H9 (cell line): Measurements from ENCODE around the gene GPATCH1. TPM values are rescaled to one million over a fixed set of nuclear protein-coding genes. Genes with fewer than 3 reads are reported as not detected.

ENCODE experiments used
- DNase-seq: peaks from one replicate; pipeline ENCODE4 v3.0.0-alpha.2; 2017
- H2AFZ ChIP-seq: one replicate; pipeline ENCODE4 v1.6.1; 2013; ENCODE audit warnings: mild to moderate bottlenecking, low read length, control low read depth, moderate library complexity
- H2AK5ac ChIP-seq: 2 replicates; pipeline ENCODE4 v1.6.1; 2013; ENCODE audit warnings: low read length, control low read depth, mixed read lengths; ENCODE audit not compliant: insufficient read length
- H2BK120ac ChIP-seq: one replicate; pipeline ENCODE4 v1.6.1; 2013; ENCODE audit warnings: low read depth, mild to moderate bottlenecking, low read length, control low read depth, inconsistent platforms; ENCODE audit not compliant: poor library complexity, severe bottlenecking
- H2BK12ac ChIP-seq: 2 replicates; pipeline ENCODE4 v1.6.1; 2013; ENCODE audit warnings: low read length, control low read depth, mixed read lengths, low read depth; ENCODE audit not compliant: insufficient read length
- H2BK15ac ChIP-seq: 2 replicates; pipeline ENCODE4 v1.6.1; 2013; ENCODE audit warnings: low read depth, low read length, control low read depth
- H2BK20ac ChIP-seq: one replicate; pipeline ENCODE4 v1.6.1; 2013; ENCODE audit warnings: low read depth, mild to moderate bottlenecking, low read length, control low read depth, inconsistent platforms; ENCODE audit not compliant: poor library complexity, severe bottlenecking
- H2BK5ac ChIP-seq: 2 replicates; pipeline ENCODE4 v1.6.1; 2013; ENCODE audit warnings: low read length, control low read depth, mixed read lengths; ENCODE audit not compliant: insufficient read length
- H3K14ac ChIP-seq: 2 replicates; pipeline ENCODE4 v1.6.1; 2013; ENCODE audit warnings: low read length, control low read depth; ENCODE audit not compliant: insufficient read depth
- H3K18ac ChIP-seq: 2 replicates; pipeline ENCODE4 v1.6.1; 2013; ENCODE audit warnings: low read depth, mild to moderate bottlenecking, mixed read lengths, low read length, control low read depth; ENCODE audit not compliant: insufficient read length
- H3K23ac ChIP-seq: 2 replicates; pipeline ENCODE4 v1.6.1; 2013; ENCODE audit warnings: low read length, control low read depth, mixed read lengths, low read depth; ENCODE audit not compliant: insufficient read length
- H3K23me2 ChIP-seq: 2 replicates; pipeline ENCODE4 v1.6.1; 2013; ENCODE audit warnings: low read depth, mild to moderate bottlenecking, mixed read lengths, low read length, control low read depth; ENCODE audit not compliant: insufficient read length, poor library complexity, severe bottlenecking
- H3K27ac ChIP-seq: 2 replicates; pipeline ENCODE4 v1.5.1; 2013; ENCODE audit warnings: low read length, control low read depth, mixed read lengths, low read depth; ENCODE audit not compliant: insufficient read length
- H3K27me3 ChIP-seq: 2 replicates; pipeline ENCODE4 v1.6.1; 2013; ENCODE audit warnings: low read length, control low read depth, inconsistent platforms; ENCODE audit not compliant: insufficient read depth
- H3K4ac ChIP-seq: 2 replicates; pipeline ENCODE4 v1.6.1; 2013; ENCODE audit warnings: low read depth, mild to moderate bottlenecking, control low read depth, inconsistent platforms, low read length, moderate library complexity
- H3K4me1 ChIP-seq: 2 replicates; pipeline ENCODE4 v1.6.1; 2013; ENCODE audit warnings: low read length, control low read depth, inconsistent platforms; ENCODE audit not compliant: insufficient read depth
- H3K4me2 ChIP-seq: 2 replicates; pipeline ENCODE4 v1.6.1; 2013; ENCODE audit warnings: low read length, control low read depth, mixed read lengths; ENCODE audit not compliant: insufficient read length, insufficient read depth
- H3K56ac ChIP-seq: 2 replicates; pipeline ENCODE4 v1.6.1; 2013; ENCODE audit warnings: low read depth, mild to moderate bottlenecking, mixed read lengths, low read length, control low read depth; ENCODE audit not compliant: insufficient read length
- H3K79me1 ChIP-seq: 2 replicates; pipeline ENCODE4 v1.6.1; 2013; ENCODE audit warnings: low read depth, mild to moderate bottlenecking, moderate library complexity, low read length, control low read depth, inconsistent platforms; ENCODE audit not compliant: insufficient read depth, poor library complexity, severe bottlenecking
- H3K79me2 ChIP-seq: 2 replicates; pipeline ENCODE4 v1.6.1; 2013; ENCODE audit warnings: low read length, control low read depth, inconsistent platforms; ENCODE audit not compliant: insufficient read depth
- H3K9ac ChIP-seq: 2 replicates; pipeline ENCODE4 v1.6.1; 2013; ENCODE audit warnings: low read length, control low read depth, mixed read lengths; ENCODE audit not compliant: insufficient read length; ENCODE audit errors: extremely low read depth
- H3K9me3 ChIP-seq: one replicate; pipeline ENCODE4 v1.6.1; 2013; ENCODE audit warnings: low read depth, low read length, inconsistent platforms; ENCODE audit not compliant: control insufficient read depth
- H3T11ph ChIP-seq: one replicate; pipeline ENCODE4 v1.6.1; 2013; ENCODE audit warnings: mild to moderate bottlenecking, low read length, control low read depth, inconsistent platforms
- H4K20me1 ChIP-seq: one replicate; pipeline ENCODE4 v1.6.1; 2013; ENCODE audit not compliant: control insufficient read depth, insufficient read length, insufficient read depth
- H4K5ac ChIP-seq: 2 replicates; pipeline ENCODE4 v1.6.1; 2013; ENCODE audit warnings: low read depth, mild to moderate bottlenecking, mixed read lengths, low read length, control low read depth; ENCODE audit not compliant: insufficient read length
- H4K8ac ChIP-seq: replicated peaks from 2 replicates; pipeline ENCODE4 v1.6.1; 2013; ENCODE audit warnings: low read length, control low read depth, mixed read lengths, low read depth; ENCODE audit not compliant: insufficient read length
- H4K91ac ChIP-seq: 2 replicates; pipeline ENCODE4 v1.6.1; 2013; ENCODE audit warnings: low read depth, mild to moderate bottlenecking, moderate library complexity, mixed read lengths, low read length, control low read depth; ENCODE audit not compliant: insufficient read length
- H3K27ac Mint-ChIP-seq, 3 experiments: 2 replicates in 2 of 3; 3 replicates in 1 of 3; pipeline ENCODE4 v1.8.0; 2020 to 2021; ENCODE audit warnings: mixed read lengths in 3 of 3, mild to moderate bottlenecking in 1 of 3, moderate library complexity in 1 of 3
- H3K27me3 Mint-ChIP-seq: 2 replicates; pipeline ENCODE4 v1.8.0; 2021; ENCODE audit warnings: low read depth, mild to moderate bottlenecking, moderate library complexity, mixed read lengths
- H3K36me3 Mint-ChIP-seq, 3 experiments: 2 replicates in 2 of 3; 3 replicates in 1 of 3; pipeline ENCODE4 v1.8.0; 2020 to 2021; ENCODE audit warnings: low read depth in 3 of 3, mixed read lengths in 3 of 3; ENCODE audit not compliant: insufficient read depth in 1 of 3
- H3K4me1 Mint-ChIP-seq, 2 experiments: 2 replicates each; pipeline ENCODE4 v1.8.0; 2020; ENCODE audit warnings: mixed read lengths in 2 of 2
- H3K4me3 Mint-ChIP-seq, 2 experiments: 2 replicates in 1 of 2; 3 replicates in 1 of 2; pipeline ENCODE4 v1.8.0; 2020 to 2021; ENCODE audit warnings: mild to moderate bottlenecking in 2 of 2, mixed read lengths in 2 of 2, moderate library complexity in 1 of 2
- H3K9me3 Mint-ChIP-seq, 2 experiments: 2 replicates in 1 of 2; 3 replicates in 1 of 2; pipeline ENCODE4 v1.8.0; 2020; ENCODE audit warnings: mild to moderate bottlenecking in 2 of 2, mixed read lengths in 2 of 2, moderate library complexity in 1 of 2
- WGBS: extraction: QIAGEN DNeasy Blood & Tissue Kit; methylation state at CpG from one replicate; pipeline ENCODE4 v1.1.7; 2013; ENCODE audit warnings: missing lambda C conversion rate, low lambda C conversion rate, mixed read lengths; ENCODE audit not compliant: insufficient read length; ENCODE audit errors: extremely low coverage; 5-methylcytosine and 5-hydroxymethylcytosine counted together
- total RNA-seq: library from RNA; stranded (reverse); gene quantifications from 2 replicates; pipeline ENCODE4 v1.2.1, GENCODE V29; 2021
- TF ChIP-seq, protein P1 (sequence below): fragments of 200-600 bp; sonication (generic); conservative IDR thresholded peaks from 3 replicates; pipeline ENCODE4 v1.8.0; 2021; ENCODE audit warnings: antibody characterized with exemption, mild to moderate bottlenecking

GPATCH1 gene
- total RNA-seq, 1 experiment from 2014 or later, result 11.7 TPM

DNA sequence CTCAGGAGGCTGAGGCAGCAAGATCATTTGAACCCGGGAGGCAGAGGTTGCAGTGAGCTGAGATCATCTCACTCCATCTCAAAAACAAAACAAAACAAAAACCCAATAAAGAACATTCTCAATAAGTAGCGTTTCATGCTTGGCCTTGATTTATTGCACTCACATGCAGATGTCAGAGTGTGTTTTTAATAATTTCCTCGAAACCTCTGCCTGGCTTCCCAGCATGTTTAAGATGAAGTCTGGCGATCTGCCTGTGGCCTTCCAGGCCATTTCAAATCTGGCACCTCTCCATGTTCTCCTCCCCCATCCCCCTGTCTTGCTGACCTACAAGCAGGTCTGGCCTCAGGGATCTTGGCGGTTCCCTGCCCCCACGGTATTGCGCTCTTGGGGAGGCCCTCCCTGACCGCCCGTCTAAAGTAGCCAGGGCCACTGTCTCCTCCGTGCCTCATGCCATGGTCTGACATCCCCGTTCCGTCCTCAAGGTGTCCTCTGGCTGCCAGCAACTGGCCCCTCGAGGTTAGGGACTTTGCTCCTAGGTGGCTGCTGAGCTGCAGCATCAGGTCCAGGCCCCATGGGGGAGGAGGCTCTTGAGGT, 52.6 kb downstream of the GPATCH1 start:
- no peak overlapping the region for H3K27ac ChIP-seq
- no peak overlapping the region for H2BK120ac ChIP-seq
- H3K23me2 ChIP-seq, result no peaks in the 10 kb centered on the region
- H3K4me1 Mint-ChIP-seq, result peaks cover 5 to 12% of the 10 kb centered on the region in 2 experiments; a peak in 3 of 4 replicates
- no peak overlapping the region for H4K91ac ChIP-seq
- no peak overlapping the region for H3K23ac ChIP-seq
- no peak overlapping the region for H4K5ac ChIP-seq
- no peak overlapping the region for H3K9ac ChIP-seq
- peak overlapping the region in 1 of 3 experiments; percentile 69; a peak in 1 of 7 replicates for H3K27ac Mint-ChIP-seq
- H4K20me1 ChIP-seq, result no peaks in the 10 kb centered on the region
- H3K18ac ChIP-seq, result no peak overlapping the region
- H3K27me3 ChIP-seq, result no peaks in the 10 kb centered on the region
- H3K79me1 ChIP-seq, result no peaks in the 10 kb centered on the region
- H3T11ph ChIP-seq, result no peak overlapping the region
- no peak overlapping the region for H3K56ac ChIP-seq
- H2BK20ac ChIP-seq, result no peak overlapping the region
- H3K4me3 Mint-ChIP-seq, result peak overlapping the region in 1 of 2 experiments; percentile 62; a peak in 2 of 5 replicates
- DNase-seq, result peak; percentile 62
- H3K27me3 Mint-ChIP-seq, result no peaks in the 10 kb centered on the region
- no peaks in the 10 kb centered on the region for H3K79me2 ChIP-seq
- H3K14ac ChIP-seq, result no peak overlapping the region
- H3K9me3 Mint-ChIP-seq, result no peaks in the 10 kb centered on the region; a peak in 1 of 5 replicates
- H3K4me1 ChIP-seq, result no peaks in the 10 kb centered on the region
- no peak overlapping the region for H2BK5ac ChIP-seq
- TF ChIP-seq, protein P1, sequence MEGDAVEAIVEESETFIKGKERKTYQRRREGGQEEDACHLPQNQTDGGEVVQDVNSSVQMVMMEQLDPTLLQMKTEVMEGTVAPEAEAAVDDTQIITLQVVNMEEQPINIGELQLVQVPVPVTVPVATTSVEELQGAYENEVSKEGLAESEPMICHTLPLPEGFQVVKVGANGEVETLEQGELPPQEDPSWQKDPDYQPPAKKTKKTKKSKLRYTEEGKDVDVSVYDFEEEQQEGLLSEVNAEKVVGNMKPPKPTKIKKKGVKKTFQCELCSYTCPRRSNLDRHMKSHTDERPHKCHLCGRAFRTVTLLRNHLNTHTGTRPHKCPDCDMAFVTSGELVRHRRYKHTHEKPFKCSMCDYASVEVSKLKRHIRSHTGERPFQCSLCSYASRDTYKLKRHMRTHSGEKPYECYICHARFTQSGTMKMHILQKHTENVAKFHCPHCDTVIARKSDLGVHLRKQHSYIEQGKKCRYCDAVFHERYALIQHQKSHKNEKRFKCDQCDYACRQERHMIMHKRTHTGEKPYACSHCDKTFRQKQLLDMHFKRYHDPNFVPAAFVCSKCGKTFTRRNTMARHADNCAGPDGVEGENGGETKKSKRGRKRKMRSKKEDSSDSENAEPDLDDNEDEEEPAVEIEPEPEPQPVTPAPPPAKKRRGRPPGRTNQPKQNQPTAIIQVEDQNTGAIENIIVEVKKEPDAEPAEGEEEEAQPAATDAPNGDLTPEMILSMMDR, result no peak
- H2AK5ac ChIP-seq, result no peak overlapping the region
- no peak overlapping the region for H2BK15ac ChIP-seq
- no peaks in the 10 kb centered on the region for H3K9me3 ChIP-seq
- no peak overlapping the region for H3K4me2 ChIP-seq
- WGBS, result no CpG with 5 or more reads among the region's 13 CpGs
- no peak overlapping the region for H3K4ac ChIP-seq
- H3K36me3 Mint-ChIP-seq, result peaks cover 3 to 21% (median 16%) of the 10 kb centered on the region in 3 experiments; a peak in 6 of 7 replicates
- H2BK12ac ChIP-seq, result no peak overlapping the region
- no peak overlapping the region for H4K8ac ChIP-seq
- no peak overlapping the region for H2AFZ ChIP-seq
